ENCODE measurements around the gene DTX3. TPM values are rescaled to one million over a fixed set of nuclear protein-coding genes. Genes with fewer than 3 reads are reported as not detected.

Gene DTX3
- total RNA-seq, 1 experiment from 2014 or later = 61.7 TPM

- TF ChIP-seq CTCF (conservative IDR thresholded peaks at IDR 0.05; ENCODE audit: low read depth, low read length) (no peak), EZH2 (IDR thresholded peaks at IDR 0.05; ENCODE audit: borderline replicate concordance, low read depth, low read length, poor library complexity, severe bottlenecking) (no peak)
- no peaks in the 10 kb centered on the region for H3K36me3 ChIP-seq (ENCODE audit: insufficient read depth, low read length, poor library complexity, severe bottlenecking)
- H3K27ac ChIP-seq (ENCODE audit: low read depth, low read length, poor library complexity, severe bottlenecking) = no peak overlapping the region
- H3K4me3 ChIP-seq (ENCODE audit: low read depth, low read length, poor library complexity, severe bottlenecking) = no peak overlapping the region
- BruUV-seq (replicated peaks) = no TSS peak
- DNase-seq (ENCODE audit: low spot score) = no peak
- ChIA-PET POLR2A (ENCODE audit: low non-redundant PET) (no interaction called here), CTCF (interaction anchor here (0.6 kb wide), 1 partner anchor 52 kb away, joined by 5 read pairs; the partner anchor contains the start of gene B4GALNT1)
- H3K4me1 ChIP-seq (ENCODE audit: insufficient read depth, low read length, poor library complexity, severe bottlenecking) = no peaks in the 10 kb centered on the region
- H3K27me3 ChIP-seq (replicated peaks; ENCODE audit: insufficient read depth, low read depth, low read length, poor library complexity) = no peaks in the 10 kb centered on the region
- intact Hi-C loops (cut with micrococcal nuclease; ENCODE audit: unreplicated experiment) = loop anchor here (5.0 kb wide), 1 partner anchor 147 kb away; no protein-coding TSS in a partner anchor
- no peaks in the 10 kb centered on the region for H3K9me3 ChIP-seq (ENCODE audit: low read depth, low read length, poor library complexity, severe bottlenecking)
Observed at GRCh38 chr12:57580466-57580795, 24.2 kb upstream of the DTX3 start.

- CTCF ChIA-PET = no interaction called here
- peaks cover 3% of the 10 kb centered on the region for H3K27me3 ChIP-seq (replicated peaks; ENCODE audit: insufficient read depth, low read depth, low read length, poor library complexity)
- H3K9me3 ChIP-seq (ENCODE audit: low read depth, low read length, poor library complexity, severe bottlenecking) = no peaks in the 10 kb centered on the region
- BruUV-seq (replicated peaks) = no TSS peak
- POLR2A ChIA-PET (ENCODE audit: low non-redundant PET) = no interaction called here
- H3K36me3 ChIP-seq (ENCODE audit: insufficient read depth, low read length, poor library complexity, severe bottlenecking) = no peaks in the 10 kb centered on the region
- no peak overlapping the region for H3K4me3 ChIP-seq (ENCODE audit: low read depth, low read length, poor library complexity, severe bottlenecking)
- intact Hi-C loops (cut with micrococcal nuclease; ENCODE audit: unreplicated experiment) = loop anchor here (5.0 kb wide), 1 partner anchor 145 kb away; no protein-coding TSS in a partner anchor
- no peaks in the 10 kb centered on the region for H3K4me1 ChIP-seq (ENCODE audit: insufficient read depth, low read length, poor library complexity, severe bottlenecking)
- TF ChIP-seq EZH2 (IDR thresholded peaks at IDR 0.05; ENCODE audit: borderline replicate concordance, low read depth, low read length, poor library complexity, severe bottlenecking) (no peak), CTCF (conservative IDR thresholded peaks at IDR 0.05; ENCODE audit: low read depth, low read length) (no peak)
- DNase-seq (ENCODE audit: low spot score) = no peak
- H3K27ac ChIP-seq (ENCODE audit: low read depth, low read length, poor library complexity, severe bottlenecking) = no peak overlapping the region
Observed at GRCh38 chr12:57581802-57582201, 22.8 kb upstream of the DTX3 start.

DNA sequence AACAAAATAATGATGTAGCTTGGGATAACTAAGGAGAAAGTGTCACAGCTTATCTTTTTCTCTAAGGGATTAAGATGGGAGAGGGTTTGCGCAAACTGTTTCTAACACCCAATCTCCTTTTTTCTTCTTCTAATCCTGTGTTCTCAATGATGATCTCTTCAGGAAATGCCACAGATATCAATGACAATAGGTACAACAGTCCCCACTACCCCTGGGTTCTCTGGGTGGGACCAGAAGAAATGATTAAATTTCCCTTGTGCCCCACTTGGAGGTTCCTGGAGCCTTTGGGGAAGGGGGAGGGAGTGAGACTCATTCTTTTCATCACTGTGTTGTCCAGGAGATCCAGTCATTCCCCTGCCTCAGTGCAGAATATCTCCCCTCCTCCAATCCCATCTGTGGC, 22.2 kb upstream of the DTX3 start:
- TF ChIP-seq EZH2 (IDR thresholded peaks at IDR 0.05; ENCODE audit: borderline replicate concordance, low read depth, low read length, poor library complexity, severe bottlenecking) (no peak), CTCF (conservative IDR thresholded peaks at IDR 0.05; ENCODE audit: low read depth, low read length) (no peak)
- Histone ChIP-seq H3K9me3 (ENCODE audit: low read depth, low read length, poor library complexity, severe bottlenecking) (no peaks in the 10 kb centered on the region), H3K4me3 (ENCODE audit: low read depth, low read length, poor library complexity, severe bottlenecking) (no peak overlapping the region), H3K27ac (ENCODE audit: low read depth, low read length, poor library complexity, severe bottlenecking) (no peak overlapping the region), H3K27me3 (replicated peaks; ENCODE audit: insufficient read depth, low read depth, low read length, poor library complexity) (peaks cover 4% of the 10 kb centered on the region), H3K36me3 (ENCODE audit: insufficient read depth, low read length, poor library complexity, severe bottlenecking) (no peaks in the 10 kb centered on the region), H3K4me1 (ENCODE audit: insufficient read depth, low read length, poor library complexity, severe bottlenecking) (no peaks in the 10 kb centered on the region)
- intact Hi-C loops (cut with micrococcal nuclease; ENCODE audit: unreplicated experiment) = loop anchor here (5.0 kb wide), 1 partner anchor 145 kb away; no protein-coding TSS in a partner anchor
- ChIA-PET POLR2A (ENCODE audit: low non-redundant PET) (no interaction called here), CTCF (interaction anchor here (0.5 to 1.4 kb wide), 3 partner anchors 18 to 38 kb away, joined by 3 to 9 read pairs (median 4); no protein-coding TSS in a partner anchor)
- no peak for DNase-seq (ENCODE audit: low spot score)
- no TSS peak for BruUV-seq (replicated peaks)
